ENCODE results near the gene RBMX.

Gene RBMX

GRCh38 chrX:136865270-136866158 lies 15.0 kb downstream of the RBMX start:
- no peak for TF ChIP-seq CTCF (IDR thresholded peaks at IDR 0.05; ENCODE audit: low read length, missing control alignments)
- H3K4me3 ChIP-seq (replicated peaks; ENCODE audit: low read depth, low read length): no peak overlapping the region
- DNase-seq (ENCODE audit: low read depth): no peak

DNA sequence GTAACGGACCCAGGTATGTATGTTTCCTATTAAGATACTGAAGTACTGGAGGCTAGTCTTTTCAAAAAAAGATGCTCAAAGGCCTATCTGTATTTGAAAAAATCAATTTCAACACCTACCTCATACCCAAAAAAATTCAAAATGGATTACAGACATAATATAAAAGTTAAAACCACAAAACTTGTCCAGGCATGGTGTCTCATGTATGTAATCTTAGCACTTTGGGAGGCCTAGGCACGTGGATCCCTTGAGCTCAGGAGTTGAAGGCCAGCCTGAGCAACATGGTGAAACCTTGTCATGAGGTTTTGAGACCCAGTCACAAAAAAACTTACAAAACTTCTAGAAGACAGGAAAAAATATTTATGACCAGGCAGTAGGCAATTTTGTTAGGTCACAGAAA lies 16.7 kb downstream of the RBMX start:
- no peak for DNase-seq (ENCODE audit: low read depth)
- H3K4me3 ChIP-seq (replicated peaks; ENCODE audit: low read depth, low read length): no peak overlapping the region
- TF ChIP-seq CTCF (IDR thresholded peaks at IDR 0.05; ENCODE audit: low read length, missing control alignments): no peak

GRCh38 chrX:136862546-136862945 lies 18.0 kb downstream of the RBMX start:
- no peak overlapping the region for H3K4me3 ChIP-seq (replicated peaks; ENCODE audit: low read depth, low read length)
- no peak for DNase-seq (ENCODE audit: low read depth)
- no peak for TF ChIP-seq CTCF (IDR thresholded peaks at IDR 0.05; ENCODE audit: low read length, missing control alignments)

DNA sequence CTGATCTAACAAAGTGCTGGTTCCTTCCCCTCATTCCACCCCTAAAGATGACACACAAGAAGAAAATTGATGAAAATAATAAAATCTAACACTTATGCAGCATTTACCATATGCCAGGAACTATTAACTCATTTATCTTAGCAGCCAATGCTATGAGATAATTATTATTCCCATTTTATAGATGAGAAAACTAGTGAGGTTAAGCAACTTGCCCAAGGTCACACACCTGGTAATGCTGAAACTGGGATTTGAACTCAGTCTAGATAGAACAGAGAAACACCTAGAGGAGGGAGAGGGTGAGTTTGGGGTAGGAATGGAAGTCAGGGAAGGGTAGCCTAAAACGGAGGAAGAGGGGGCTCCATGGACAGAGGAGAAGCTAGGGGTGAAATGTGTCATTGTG lies 18.6 kb downstream of the RBMX start:
- TF ChIP-seq CTCF (IDR thresholded peaks at IDR 0.05; ENCODE audit: low read length, missing control alignments): no peak
- DNase-seq (ENCODE audit: low read depth): no peak
- H3K4me3 ChIP-seq (replicated peaks; ENCODE audit: low read depth, low read length): no peak overlapping the region

DNA sequence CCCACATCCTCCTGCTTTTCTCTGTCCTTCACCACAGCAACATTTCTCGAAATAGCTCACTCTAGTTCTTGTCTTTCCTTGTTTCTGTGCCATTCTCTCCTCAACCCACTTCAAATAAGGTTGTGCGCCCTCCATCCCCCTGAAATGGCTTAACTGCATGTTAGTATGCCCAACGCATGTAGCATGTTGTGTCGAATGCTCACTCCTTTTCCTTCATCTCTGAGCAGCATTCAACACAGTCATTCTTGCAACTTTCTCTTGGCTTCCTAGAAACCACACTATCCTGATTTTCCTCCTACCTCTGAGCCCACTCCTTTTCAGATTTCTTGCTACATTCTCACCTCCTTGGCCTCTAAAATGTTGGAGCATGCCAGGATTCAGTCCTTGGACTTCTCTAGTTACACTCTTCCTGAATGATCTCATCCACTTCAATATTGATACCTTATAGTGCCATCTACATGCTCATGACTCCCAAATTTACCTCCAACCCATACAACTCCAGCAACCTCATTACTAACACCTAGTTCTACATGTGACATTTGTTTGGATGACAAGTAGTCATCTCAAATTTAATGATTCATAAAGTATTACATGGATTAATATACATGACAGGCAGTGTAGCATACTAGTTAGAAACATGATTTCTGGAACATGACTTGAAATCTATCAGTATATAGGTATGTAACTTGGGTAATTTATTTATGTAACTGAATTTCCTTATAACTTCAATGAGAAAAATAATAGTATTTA lies 22.3 kb downstream of the RBMX start:
- DNase-seq (ENCODE audit: low read depth): no peak
- H3K4me3 ChIP-seq (replicated peaks; ENCODE audit: low read depth, low read length): no peak overlapping the region
- TF ChIP-seq CTCF (IDR thresholded peaks at IDR 0.05; ENCODE audit: low read length, missing control alignments): no peak

GRCh38 chrX:136856551-136856950 lies 24.0 kb downstream of the RBMX start:
- H3K4me3 ChIP-seq (replicated peaks; ENCODE audit: low read depth, low read length): no peak overlapping the region
- no peak for DNase-seq (ENCODE audit: low read depth)
- TF ChIP-seq CTCF (IDR thresholded peaks at IDR 0.05; ENCODE audit: low read length, missing control alignments): no peak
